Mesodermal cell (in vitro differentiated cells): ENCODE results near the gene ANKRD65.
"Not testable (repeated sequence)": the region's sequence is repeated elsewhere in the genome, so short reads cannot be mapped to it uniquely, and the experiment has no call there.

Experiments
- H3K27ac ChIP-seq: 2 replicates; pipeline ENCODE4 v1.7.0; 2013; ENCODE audit warnings: mild to moderate bottlenecking, low read depth, low read length, moderate library complexity; ENCODE audit not compliant: severe bottlenecking
- H3K36me3 ChIP-seq: 2 replicates; pipeline ENCODE4 v1.7.1; 2013; ENCODE audit warnings: mild to moderate bottlenecking, low read length, moderate library complexity; ENCODE audit not compliant: control insufficient read depth, insufficient read depth
- H3K4me1 ChIP-seq: one replicate; pipeline ENCODE4 v1.7.1; 2013; ENCODE audit warnings: mild to moderate bottlenecking, low read length; ENCODE audit not compliant: insufficient read depth, control insufficient read depth, poor library complexity, severe bottlenecking
- H3K4me3 ChIP-seq: 2 replicates; pipeline ENCODE4 v1.7.0; 2013; ENCODE audit warnings: low read length, control low read depth, mild to moderate bottlenecking; ENCODE audit not compliant: insufficient read depth, poor library complexity, severe bottlenecking; ENCODE audit errors: extremely low read depth
- H3K9me3 ChIP-seq: 2 replicates; pipeline ENCODE4 v1.7.1; 2013; ENCODE audit warnings: mild to moderate bottlenecking, low read length, moderate library complexity; ENCODE audit not compliant: control insufficient read depth
- WGBS, 2 experiments: methylation state at CpG; one replicate each; pipeline ENCODE4 v1.1.5; 2013; ENCODE audit warnings: missing lambda C conversion rate in 2 of 2; ENCODE audit not compliant: insufficient coverage in 2 of 2; 5-methylcytosine and 5-hydroxymethylcytosine counted together

Gene ANKRD65

DNA sequence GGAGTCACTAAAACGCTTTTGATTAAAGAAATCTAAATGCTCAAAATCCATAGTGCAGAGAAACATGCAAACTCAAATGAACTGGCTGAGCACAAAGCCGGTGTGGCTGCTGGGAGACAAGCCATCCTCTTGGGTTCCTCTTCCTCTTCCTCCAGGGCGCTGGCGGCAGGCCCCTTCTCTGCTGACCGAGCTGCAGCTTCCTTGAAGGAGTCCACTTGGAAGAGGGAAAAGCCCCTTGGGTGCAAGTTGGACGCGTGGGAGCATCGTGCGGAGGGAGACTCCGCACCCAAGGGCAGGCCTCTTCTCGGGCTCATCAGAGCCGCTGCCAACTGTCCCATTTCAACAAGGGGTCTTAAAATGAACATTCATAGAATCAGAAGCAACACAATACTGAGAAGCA is 29.9 kb downstream of the ANKRD65 start:
- 97 to 100% methylated on average over 9 to 12 of the region's 12 CpGs for WGBS, 2 experiments

DNA sequence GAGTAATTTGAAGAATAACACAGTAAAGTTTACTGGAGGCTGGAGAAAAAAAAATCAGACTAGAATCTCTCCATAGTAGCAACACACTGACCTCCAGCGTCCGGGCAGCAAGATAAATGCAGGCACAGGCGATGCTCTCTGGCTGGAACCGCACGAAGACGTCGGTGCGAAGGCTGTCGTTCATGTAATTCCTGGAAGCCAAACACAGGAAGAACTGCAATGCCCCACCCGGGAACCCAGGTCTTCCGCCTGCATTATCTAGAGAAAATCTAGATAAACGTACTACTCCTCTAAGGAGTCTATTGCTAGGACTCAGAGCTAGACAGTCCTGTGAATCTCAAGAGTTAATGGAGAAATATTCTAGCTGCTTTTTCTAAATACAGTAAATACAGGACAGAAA is 30.4 kb downstream of the ANKRD65 start:
- Histone ChIP-seq H3K36me3 (peaks cover 100% of the 10 kb centered on the region), H3K4me1 (no peaks in the 10 kb centered on the region), H3K4me3 (no peak overlapping the region), H3K27ac (no peak overlapping the region), H3K9me3 (no peaks in the 10 kb centered on the region)
- 92 to 98% methylated on average over 11 to 12 of the region's 12 CpGs for WGBS, 2 experiments

More for the DNA sequence above, 29.9 kb downstream of the ANKRD65 start:
- peaks cover 100% of the 10 kb centered on the region for H3K36me3 ChIP-seq
- H3K9me3 ChIP-seq: no peaks in the 10 kb centered on the region
- H3K4me1 ChIP-seq: no peaks in the 10 kb centered on the region
- no peak overlapping the region for H3K27ac ChIP-seq
- no peak overlapping the region for H3K4me3 ChIP-seq

DNA sequence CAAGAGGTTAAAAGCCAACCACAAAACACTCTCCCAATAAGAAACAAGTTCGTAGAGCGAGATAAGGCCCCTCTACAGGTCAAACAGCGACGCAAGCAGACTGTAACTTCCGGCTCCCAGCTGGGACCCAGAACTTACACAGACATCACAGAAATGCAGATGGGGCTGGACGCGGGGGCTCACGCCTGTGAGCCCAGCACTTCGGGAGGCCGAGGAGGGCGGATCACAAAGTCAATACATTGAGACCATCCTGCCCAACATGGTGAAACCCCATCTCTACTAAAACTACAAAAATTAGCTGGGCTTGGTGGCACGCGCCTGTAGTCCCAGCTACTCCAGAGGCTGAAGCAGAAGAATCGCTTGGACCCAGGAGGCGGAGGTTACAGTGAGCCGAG is 33.0 kb downstream of the ANKRD65 start:
- H3K27ac ChIP-seq: no peak overlapping the region
- H3K4me1 ChIP-seq: no peaks in the 10 kb centered on the region
- peaks cover 87% of the 10 kb centered on the region for H3K36me3 ChIP-seq
- no peaks in the 10 kb centered on the region for H3K9me3 ChIP-seq
- 94 to 98% methylated on average over 10 to 13 of the region's 16 CpGs for WGBS, 2 experiments
- H3K4me3 ChIP-seq: no peak overlapping the region

DNA sequence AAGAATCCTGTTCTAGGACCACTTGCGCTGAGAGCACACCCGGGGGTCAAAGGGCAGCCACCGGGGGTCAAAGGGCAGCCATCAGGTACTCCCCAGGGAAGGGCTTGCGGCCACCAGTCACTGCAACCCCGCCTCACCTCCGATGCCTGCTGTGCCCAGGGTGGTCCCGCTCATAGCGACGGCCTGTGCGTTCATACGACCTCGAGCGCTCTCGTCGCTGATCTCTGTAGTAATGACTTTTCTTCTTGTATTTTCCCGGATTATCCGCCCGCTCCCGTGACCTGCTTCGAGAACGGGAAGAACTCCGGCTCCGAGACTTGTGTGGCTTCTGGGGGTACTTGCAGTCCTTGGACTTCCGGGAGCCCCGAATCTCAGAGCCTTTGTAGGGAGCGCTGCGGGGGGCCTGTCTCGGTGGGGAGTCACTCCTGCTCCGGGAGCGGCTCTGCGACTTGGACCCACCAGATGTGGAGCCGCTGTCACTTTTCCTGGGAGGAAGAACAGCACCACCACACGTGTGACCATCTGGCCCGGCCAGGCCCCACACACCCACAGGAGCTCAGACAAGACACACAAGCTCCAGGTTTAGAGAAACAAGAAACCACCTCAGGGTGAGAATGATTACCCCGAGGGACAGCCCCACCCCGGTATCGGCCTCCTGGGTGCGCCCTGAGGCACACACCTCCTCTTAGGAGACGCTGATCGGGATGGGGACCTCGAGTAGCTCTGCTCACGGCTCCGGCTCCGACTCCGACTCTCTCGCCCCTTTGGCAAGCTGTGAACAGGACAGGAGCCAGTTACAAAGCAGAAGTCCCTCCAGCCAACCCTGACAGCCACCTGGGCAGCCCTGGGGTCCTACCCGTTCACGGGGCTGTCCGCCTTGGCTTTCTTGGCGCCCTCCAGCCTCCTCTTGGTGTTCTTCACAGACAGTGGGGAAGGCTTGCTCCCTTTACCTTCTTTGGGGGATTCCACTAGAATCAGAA is 33.7 kb downstream of the ANKRD65 start:
- Histone ChIP-seq H3K9me3 (no peaks in the 10 kb centered on the region), H3K36me3 (peaks cover 80% of the 10 kb centered on the region), H3K27ac (no peak overlapping the region), H3K4me3 (no peak overlapping the region), H3K4me1 (no peaks in the 10 kb centered on the region)
- WGBS, 2 experiments: 96% methylated on average over 39 to 48 of the region's 50 CpGs

DNA sequence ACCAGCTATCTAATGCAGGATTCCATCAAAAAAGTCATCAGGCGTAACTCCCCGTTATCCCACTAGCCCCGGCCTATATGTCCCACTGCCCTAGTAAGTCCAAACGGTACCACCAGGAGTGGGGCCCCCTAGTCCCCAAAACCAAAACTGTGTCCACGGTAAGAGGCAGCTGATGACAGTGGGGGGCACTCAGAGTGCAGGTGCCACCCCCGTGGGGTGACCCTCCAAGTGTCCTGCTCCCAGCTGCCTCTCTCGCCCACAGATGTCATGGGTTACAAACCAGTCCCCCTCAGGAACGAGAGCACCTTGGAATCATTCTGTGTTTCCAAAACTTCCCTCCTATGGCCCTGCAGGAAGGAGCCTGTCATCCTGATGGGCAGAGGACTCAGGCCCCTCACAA is 35.1 kb downstream of the ANKRD65 start:
- no peak overlapping the region for H3K27ac ChIP-seq
- H3K4me1 ChIP-seq: no peaks in the 10 kb centered on the region
- peaks cover 73% of the 10 kb centered on the region for H3K36me3 ChIP-seq
- 95 to 98% methylated on average over 6 to 8 of the region's 8 CpGs for WGBS, 2 experiments
- H3K4me3 ChIP-seq: no peak overlapping the region
- H3K9me3 ChIP-seq: no peaks in the 10 kb centered on the region

DNA sequence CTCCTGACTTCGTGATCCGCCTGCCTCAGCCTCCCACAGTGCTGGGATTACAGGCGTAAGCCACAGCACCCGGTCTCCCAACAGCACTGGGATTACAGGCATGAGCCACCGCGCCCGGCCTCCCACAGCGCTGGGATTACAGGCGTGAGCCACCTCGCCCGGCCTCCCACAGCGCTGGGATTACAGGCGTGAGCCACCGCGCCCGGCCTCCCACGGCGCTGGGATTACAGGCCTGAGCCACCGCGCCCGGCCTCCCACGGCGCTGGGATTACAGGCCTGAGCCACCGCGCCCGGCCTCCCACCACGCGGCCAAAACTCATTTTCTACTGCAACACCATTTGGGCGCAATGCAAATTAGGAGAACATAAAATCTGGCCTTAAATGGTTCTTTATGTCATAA is 35.7 kb downstream of the ANKRD65 start:
- 93% methylated on average over 23 of the region's 29 CpGs for WGBS, 2 experiments
- H3K36me3 ChIP-seq: peaks cover 67% of the 10 kb centered on the region
- H3K9me3 ChIP-seq, H3K4me1 ChIP-seq, H3K4me3 ChIP-seq, H3K27ac ChIP-seq: not testable (repeated sequence)

DNA sequence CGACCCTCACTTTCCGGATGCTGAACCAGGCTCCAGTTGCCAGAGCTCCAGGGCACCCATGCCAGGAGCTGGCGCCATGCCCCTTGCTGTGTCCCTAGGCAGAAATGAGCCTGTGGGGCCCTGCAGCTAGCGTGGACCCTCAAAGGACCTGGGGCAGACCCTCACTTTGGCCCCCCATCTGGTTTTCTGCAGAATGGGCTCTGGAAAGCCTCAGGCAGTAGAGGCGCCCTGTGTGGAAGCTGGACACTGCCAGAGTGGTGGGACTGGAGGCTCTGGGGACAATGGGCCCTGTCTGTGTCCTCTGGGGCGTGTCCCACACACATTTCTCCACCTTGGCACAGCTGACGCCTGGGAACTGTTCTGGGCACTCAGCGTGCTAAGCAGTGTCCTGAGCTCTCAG is 39.8 kb downstream of the ANKRD65 start:
- 79 to 81% methylated on average over 7 to 8 of the region's 8 CpGs for WGBS, 2 experiments
- Histone ChIP-seq H3K36me3 (peaks cover 32% of the 10 kb centered on the region), H3K27ac (no peak overlapping the region), H3K4me1 (no peaks in the 10 kb centered on the region), H3K9me3 (no peaks in the 10 kb centered on the region), H3K4me3 (no peak overlapping the region)

DNA sequence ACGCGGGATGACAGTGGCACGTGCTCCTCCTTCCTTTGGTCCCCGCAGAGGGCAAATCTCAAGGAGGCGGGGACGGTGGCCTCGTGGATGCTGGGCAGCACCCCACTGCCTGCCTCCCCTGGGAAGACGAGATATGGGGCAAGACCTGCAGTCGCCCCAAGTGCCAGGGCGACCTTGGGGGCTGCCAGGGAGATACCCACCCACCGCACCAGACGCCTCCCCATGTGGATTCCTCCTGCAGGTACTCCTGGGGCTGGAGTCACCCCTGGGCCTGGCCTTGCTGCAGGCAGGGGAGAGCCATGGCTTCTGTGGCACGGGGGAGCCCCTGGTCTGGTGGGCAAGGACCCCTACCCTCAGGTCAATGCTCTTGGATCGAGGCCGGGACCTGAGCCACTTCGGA is 40.2 kb downstream of the ANKRD65 start:
- Histone ChIP-seq H3K9me3 (no peaks in the 10 kb centered on the region), H3K4me3 (no peak overlapping the region), H3K4me1 (peaks cover 2% of the 10 kb centered on the region), H3K36me3 (peaks cover 28% of the 10 kb centered on the region), H3K27ac (no peak overlapping the region)
- WGBS, 2 experiments: 95 to 98% methylated on average over 16 of the region's 16 CpGs

DNA sequence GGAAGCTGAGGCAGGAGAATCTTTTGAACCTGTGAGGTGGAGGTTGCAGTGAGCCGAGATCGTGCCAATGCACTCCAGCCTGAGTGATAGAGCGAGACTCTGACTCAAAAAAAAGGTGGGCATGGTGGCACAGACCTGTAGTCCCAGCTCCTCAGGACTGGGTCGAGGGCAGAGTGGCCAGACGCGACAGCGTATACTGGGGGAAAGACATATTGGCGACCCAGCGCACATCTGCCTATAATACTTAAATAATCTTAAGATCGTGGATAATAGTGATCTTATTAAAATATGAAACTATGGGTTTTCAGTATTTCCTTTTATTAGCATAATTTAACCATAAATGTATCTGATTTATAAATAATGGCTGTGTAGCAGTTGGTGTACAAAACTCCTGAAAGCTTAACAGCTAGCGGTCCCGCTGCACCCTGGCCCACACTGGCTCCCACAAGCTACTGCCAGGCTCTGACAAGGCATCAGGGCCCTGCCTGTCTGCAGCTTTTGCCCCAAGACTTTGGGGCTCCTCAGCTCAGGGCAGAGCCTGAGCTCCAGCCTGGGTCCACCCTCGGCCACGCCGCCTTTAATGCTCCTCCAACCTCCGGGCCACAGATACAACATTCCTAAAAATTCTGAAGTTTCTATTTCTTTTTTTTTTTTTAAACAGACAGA is 43.4 kb downstream of the ANKRD65 start:
- peaks cover 7% of the 10 kb centered on the region for H3K4me1 ChIP-seq
- peaks cover 26% of the 10 kb centered on the region for H3K36me3 ChIP-seq
- no peak overlapping the region for H3K27ac ChIP-seq
- no peaks in the 10 kb centered on the region for H3K9me3 ChIP-seq
- no peak overlapping the region for H3K4me3 ChIP-seq
- WGBS, 2 experiments: 95 to 97% methylated on average over 13 of the region's 16 CpGs

DNA sequence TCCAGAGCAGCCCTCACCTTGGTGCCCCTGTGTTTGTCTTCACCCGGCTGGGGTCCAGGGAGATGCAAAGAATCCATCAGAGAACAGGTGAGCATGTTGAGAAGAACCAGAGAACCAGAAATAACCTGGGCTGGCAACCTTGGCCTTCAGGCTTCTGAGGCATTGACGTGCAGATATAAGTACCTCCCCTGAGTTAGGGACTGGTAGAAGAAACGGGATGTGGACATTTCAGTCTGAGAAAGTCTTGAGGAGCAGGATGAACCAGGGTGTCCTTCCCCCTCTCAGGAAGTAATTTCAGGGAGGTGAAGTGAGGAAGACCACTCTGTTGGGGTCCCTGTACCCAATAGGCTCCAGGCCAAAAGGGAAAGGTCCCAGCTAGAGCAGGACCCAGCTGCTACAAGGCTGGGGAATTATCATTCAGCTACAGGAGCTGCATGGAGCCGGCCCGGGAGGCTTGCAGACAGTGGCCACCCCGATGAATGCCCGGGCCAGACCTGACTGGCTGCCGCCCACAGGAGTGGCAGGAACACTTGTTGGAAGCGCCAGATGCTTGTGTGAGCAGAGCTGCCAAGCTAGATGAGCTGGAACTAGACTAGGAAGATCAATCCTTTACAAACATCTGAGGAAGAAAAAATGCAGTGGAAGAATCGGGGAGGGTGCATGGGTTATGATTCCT is 44.4 kb downstream of the ANKRD65 start:
- H3K4me3 ChIP-seq: no peak overlapping the region
- peaks cover 27% of the 10 kb centered on the region for H3K36me3 ChIP-seq
- H3K4me1 ChIP-seq: peaks cover 7% of the 10 kb centered on the region
- H3K9me3 ChIP-seq: no peaks in the 10 kb centered on the region
- H3K27ac ChIP-seq: no peak overlapping the region
- WGBS, 2 experiments: 93 to 94% methylated on average over 9 of the region's 10 CpGs
